Glutamatergic neuron (in vitro differentiated cells): ENCODE results near the gene CIAO1. TPM values are rescaled to one million over a fixed set of nuclear protein-coding genes. Genes with fewer than 3 reads are reported as not detected.

Experiments
- DNase-seq: peaks from one replicate; pipeline ENCODE4 v3.0.0; 2022
- H3K27ac Mint-ChIP-seq: one replicate; pipeline ENCODE4 v1.8.0; 2020; ENCODE audit warnings: mild to moderate bottlenecking, mixed read lengths, inconsistent platforms; ENCODE audit not compliant: unreplicated experiment
- H3K27me3 Mint-ChIP-seq: one replicate; pipeline ENCODE4 v1.8.0; 2020; ENCODE audit warnings: mild to moderate bottlenecking, moderate library complexity, mixed read lengths, inconsistent platforms; ENCODE audit not compliant: unreplicated experiment
- H3K36me3 Mint-ChIP-seq: one replicate; pipeline ENCODE4 v1.8.0; 2020; ENCODE audit warnings: mild to moderate bottlenecking, mixed read lengths, inconsistent platforms; ENCODE audit not compliant: unreplicated experiment
- H3K4me1 Mint-ChIP-seq: one replicate; pipeline ENCODE4 v1.8.0; 2020; ENCODE audit warnings: mild to moderate bottlenecking, low read depth, mixed read lengths, inconsistent platforms; ENCODE audit not compliant: unreplicated experiment
- H3K4me3 Mint-ChIP-seq: one replicate; pipeline ENCODE4 v1.8.0; 2020; ENCODE audit warnings: mild to moderate bottlenecking, mixed read lengths, inconsistent platforms; ENCODE audit not compliant: unreplicated experiment
- H3K9me3 Mint-ChIP-seq: one replicate; pipeline ENCODE4 v1.8.0; 2020; ENCODE audit warnings: mild to moderate bottlenecking, moderate library complexity, mixed read lengths, inconsistent platforms; ENCODE audit not compliant: unreplicated experiment
- total RNA-seq: library from RNA; stranded (reverse); fragmentation: NEBNext Ultra II Directional; extraction: Animal tissue kit (Norgen Biotek cat#: 25700); gene quantifications from one replicate; pipeline ENCODE4 v1.2.1, GENCODE V29; 2021; ENCODE audit not compliant: unreplicated experiment
- TF ChIP-seq, protein P1 (sequence below): fragments of 200-600 bp; sonication (generic); IDR thresholded peaks from one replicate; pipeline ENCODE4 v1.5.0; 2021; ENCODE audit not compliant: partially characterized antibody, unreplicated experiment

CIAO1 gene
- total RNA-seq, 1 donor from 2014 or later = 68.1 TPM

DNA sequence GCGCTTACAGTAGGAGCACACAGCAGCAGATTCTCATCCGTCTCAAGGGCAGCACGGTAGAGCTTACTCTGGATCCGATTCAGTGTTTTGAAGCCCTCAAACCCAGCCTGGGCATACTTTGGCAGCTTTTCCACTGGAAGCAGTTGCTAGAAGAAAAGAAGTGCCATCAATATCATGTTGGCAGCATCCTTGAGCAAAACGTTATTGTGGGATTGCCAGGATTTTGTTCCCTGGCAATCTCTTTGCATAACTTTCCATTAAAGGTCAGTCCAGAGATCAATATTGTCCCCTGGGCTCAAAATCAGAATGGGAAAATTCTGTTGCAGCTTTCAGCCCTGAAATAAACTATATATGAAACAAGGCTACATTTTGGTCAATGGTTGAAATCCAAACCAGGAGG, 30.9 kb downstream of the CIAO1 start:
- Mint-ChIP-seq H3K9me3 (no peaks in the 10 kb centered on the region), H3K27ac (no peak overlapping the region), H3K27me3 (no peaks in the 10 kb centered on the region), H3K36me3 (no peaks in the 10 kb centered on the region), H3K4me3 (no peak overlapping the region), H3K4me1 (no peaks in the 10 kb centered on the region)
- TF ChIP-seq, protein P1, sequence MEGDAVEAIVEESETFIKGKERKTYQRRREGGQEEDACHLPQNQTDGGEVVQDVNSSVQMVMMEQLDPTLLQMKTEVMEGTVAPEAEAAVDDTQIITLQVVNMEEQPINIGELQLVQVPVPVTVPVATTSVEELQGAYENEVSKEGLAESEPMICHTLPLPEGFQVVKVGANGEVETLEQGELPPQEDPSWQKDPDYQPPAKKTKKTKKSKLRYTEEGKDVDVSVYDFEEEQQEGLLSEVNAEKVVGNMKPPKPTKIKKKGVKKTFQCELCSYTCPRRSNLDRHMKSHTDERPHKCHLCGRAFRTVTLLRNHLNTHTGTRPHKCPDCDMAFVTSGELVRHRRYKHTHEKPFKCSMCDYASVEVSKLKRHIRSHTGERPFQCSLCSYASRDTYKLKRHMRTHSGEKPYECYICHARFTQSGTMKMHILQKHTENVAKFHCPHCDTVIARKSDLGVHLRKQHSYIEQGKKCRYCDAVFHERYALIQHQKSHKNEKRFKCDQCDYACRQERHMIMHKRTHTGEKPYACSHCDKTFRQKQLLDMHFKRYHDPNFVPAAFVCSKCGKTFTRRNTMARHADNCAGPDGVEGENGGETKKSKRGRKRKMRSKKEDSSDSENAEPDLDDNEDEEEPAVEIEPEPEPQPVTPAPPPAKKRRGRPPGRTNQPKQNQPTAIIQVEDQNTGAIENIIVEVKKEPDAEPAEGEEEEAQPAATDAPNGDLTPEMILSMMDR = no peak
- no peak for DNase-seq

DNA sequence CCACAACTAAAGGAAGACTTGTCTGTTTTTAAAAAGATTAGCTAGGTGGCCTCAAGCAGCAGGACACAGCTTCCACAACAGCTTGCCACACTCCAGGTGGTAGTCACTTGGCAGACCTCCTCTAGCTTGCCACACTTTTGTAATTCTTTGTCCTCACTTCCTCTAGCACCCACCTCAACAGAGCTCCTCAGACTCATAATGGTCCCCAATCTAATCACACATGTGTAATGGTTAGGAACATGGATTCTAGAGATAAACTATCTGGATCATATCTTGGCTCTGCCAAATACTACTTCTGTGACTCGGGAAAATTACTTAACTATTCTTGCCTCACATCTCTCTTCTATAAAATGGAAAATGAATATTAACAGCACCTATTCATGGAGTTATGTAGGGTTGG, 35.8 kb downstream of the CIAO1 start:
- TF ChIP-seq, protein P1 = no peak
- no peak overlapping the region for H3K27ac Mint-ChIP-seq
- no peak overlapping the region for H3K4me3 Mint-ChIP-seq
- peaks cover 10% of the 10 kb centered on the region for H3K4me1 Mint-ChIP-seq
- no peaks in the 10 kb centered on the region for H3K36me3 Mint-ChIP-seq
- no peak for DNase-seq
- peaks cover 6% of the 10 kb centered on the region for H3K9me3 Mint-ChIP-seq
- no peaks in the 10 kb centered on the region for H3K27me3 Mint-ChIP-seq

DNA sequence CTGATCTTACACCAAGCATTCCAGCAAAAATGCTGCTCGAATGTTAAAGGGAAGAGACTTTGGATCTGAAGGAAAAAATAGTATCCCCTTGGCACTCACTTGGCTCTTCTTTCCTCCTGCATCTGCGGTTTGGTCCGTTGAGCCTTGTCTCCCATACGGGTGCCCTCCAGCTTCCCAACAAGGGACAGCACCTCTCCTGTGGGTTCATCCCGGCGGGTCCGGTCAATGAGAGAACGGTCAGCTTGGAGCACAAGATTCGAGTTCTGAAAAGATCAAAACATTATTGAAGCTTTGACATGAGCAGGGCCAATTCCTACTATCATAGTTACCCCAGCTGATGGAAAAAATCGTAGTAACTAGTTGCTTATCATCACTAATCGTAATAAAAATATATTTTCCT, 38.6 kb downstream of the CIAO1 start:
- H3K36me3 Mint-ChIP-seq = no peaks in the 10 kb centered on the region
- no peak overlapping the region for H3K27ac Mint-ChIP-seq
- DNase-seq = no peak
- peaks cover 10% of the 10 kb centered on the region for H3K4me1 Mint-ChIP-seq
- H3K4me3 Mint-ChIP-seq = peak overlapping the region; percentile 99
- TF ChIP-seq, protein P1 = no peak
- peaks cover 6% of the 10 kb centered on the region for H3K9me3 Mint-ChIP-seq
- no peaks in the 10 kb centered on the region for H3K27me3 Mint-ChIP-seq

DNA sequence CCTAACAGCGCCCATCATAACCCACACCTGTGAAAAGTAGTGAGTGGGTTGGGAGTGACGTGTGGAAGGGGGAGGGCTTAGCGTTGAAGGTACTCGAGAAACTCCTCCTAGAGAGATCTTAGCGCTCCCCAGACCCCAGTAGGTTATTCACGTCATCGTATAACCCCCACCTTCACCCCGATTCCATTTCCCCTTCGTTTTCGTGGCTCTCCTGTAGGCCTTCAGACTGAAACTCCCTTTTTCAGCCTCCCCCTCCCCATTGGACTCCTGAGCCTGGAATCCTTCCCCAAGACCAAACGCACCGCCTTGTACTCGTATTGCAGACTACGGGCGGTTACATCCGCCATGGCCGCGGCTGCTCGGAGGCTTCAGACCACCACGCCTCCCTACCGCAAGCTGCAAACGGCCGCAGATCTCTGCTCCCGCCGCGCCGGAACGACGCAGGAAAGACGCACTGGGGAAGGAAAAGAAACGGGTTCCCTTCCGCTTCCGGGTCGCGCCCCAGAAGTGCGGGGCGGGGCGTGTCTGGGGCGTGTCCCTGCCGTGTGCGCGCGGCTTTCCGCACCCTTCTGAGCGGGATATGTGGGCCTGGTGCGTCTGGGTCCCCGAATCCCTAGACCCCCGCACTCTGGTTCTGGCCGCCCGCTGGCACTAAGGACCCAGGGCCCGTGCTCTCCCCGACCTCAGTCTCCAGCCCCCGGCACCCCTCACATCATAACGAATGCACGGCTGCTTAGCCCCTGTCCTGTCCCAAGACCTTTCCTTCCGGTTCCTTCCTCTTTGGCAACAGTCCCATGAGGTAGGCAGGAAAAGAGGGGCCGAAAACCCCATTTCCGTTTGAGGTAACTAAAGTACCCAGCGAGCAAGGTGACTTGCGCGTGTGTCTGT, 39.3 kb downstream of the CIAO1 start, which contains the start of gene SNRNP200:
Gene SNRNP200, minus strand, starts transcription at position 456 of the 888 bp plus-strand sequence. Its CDS starts 109 bp downstream, at position 347.
- Mint-ChIP-seq H3K27me3 (no peaks in the 10 kb centered on the region), H3K27ac (peak within 1 kb of the TSS; percentile 93), H3K4me1 (peaks cover 10% of the 10 kb centered on the region), H3K9me3 (peaks cover 6% of the 10 kb centered on the region), H3K4me3 (peak within 1 kb of the TSS; percentile 99), H3K36me3 (no peaks in the 10 kb centered on the region)
- DNase-seq = peak; percentile 90
- TF ChIP-seq, protein P1 = no peak

DNA sequence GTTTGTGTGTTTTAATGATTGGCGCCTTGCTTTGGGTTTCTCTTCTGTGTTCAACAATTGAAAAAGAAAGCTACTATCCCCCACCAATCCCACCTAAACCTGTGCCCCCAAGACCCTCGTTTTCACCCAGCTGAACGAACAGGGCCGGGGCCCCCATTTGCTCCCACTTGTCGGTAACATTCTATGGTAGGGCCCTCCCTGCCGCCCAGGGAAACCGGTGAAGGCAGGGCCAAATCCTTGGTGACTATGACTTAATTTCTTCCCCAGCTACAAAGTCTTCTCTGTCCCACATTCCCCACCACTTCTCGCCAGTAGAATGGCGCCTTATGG, 39.9 kb downstream of the CIAO1 start:
- TF ChIP-seq, protein P1 = no peak

More for the DNA sequence above, 39.9 kb downstream of the CIAO1 start:
- H3K27ac Mint-ChIP-seq = peak overlapping the region; percentile 93
- no peak for DNase-seq
- H3K4me1 Mint-ChIP-seq = peaks cover 10% of the 10 kb centered on the region
- no peaks in the 10 kb centered on the region for H3K36me3 Mint-ChIP-seq
- no peaks in the 10 kb centered on the region for H3K27me3 Mint-ChIP-seq
- peaks cover 6% of the 10 kb centered on the region for H3K9me3 Mint-ChIP-seq
- H3K4me3 Mint-ChIP-seq = peak overlapping the region; percentile 99
